Caki2 (cell line): ENCODE measurements around the gene ACOXL. TPM values are rescaled to one million over a fixed set of nuclear protein-coding genes. Genes with fewer than 3 reads are reported as not detected.
A peak's percentile ranks its signal among the peaks of the same experiment; 100 is the strongest.

Source experiments
- DNase-seq: peaks from one replicate; pipeline ENCODE4 v3.0.0-alpha.2; 2015; ENCODE audit warnings: low read depth
- in situ Hi-C: cut with HindIII; loops from 2 replicates; pipeline ENCODE4 v1.10.0; 2016; ENCODE audit warnings: low sequenced_read_pairs, low pct_unique_long_range_greater_than_20kb, mixed read lengths
- total RNA-seq: library from RNA; depleted of rRNA; stranded (reverse); fragments of >200 nt; shearing (Covaris generic); gene quantifications from 2 replicates; pipeline ENCODE4 v1.2.3, GENCODE V29; 2014; ENCODE audit warnings: low replicate concordance

ACOXL gene
- total RNA-seq, 1 experiment from 2014 or later = not detected

GRCh38 chr2:111108745-111109271, 376.4 kb downstream of the ACOXL start:
- in situ Hi-C loops = no loop called here

GRCh38 chr2:111111101-111111755, 378.9 kb downstream of the ACOXL start:
- no peak for DNase-seq
- in situ Hi-C loops = no loop called here

More at GRCh38 chr2:111108745-111109271, 376.4 kb downstream of the ACOXL start:
- DNase-seq = no peak

GRCh38 chr2:111113838-111114237, 381.5 kb downstream of the ACOXL start:
- DNase-seq = no peak
- in situ Hi-C loops = no loop called here

GRCh38 chr2:111116011-111116746, 383.8 kb downstream of the ACOXL start:
- DNase-seq = no peak
- in situ Hi-C loops = no loop called here

GRCh38 chr2:111116843-111117597, 384.6 kb downstream of the ACOXL start:
- in situ Hi-C loops = no loop called here
- DNase-seq = peak; percentile 83

- in situ Hi-C loops = no loop called here
- peak; percentile 71 for DNase-seq
Observed at GRCh38 chr2:111117598-111118480, 385.5 kb downstream of the ACOXL start.

GRCh38 chr2:111118481-111118980, 386.2 kb downstream of the ACOXL start:
- DNase-seq = no peak
- in situ Hi-C loops = no loop called here

- DNase-seq = no peak
- in situ Hi-C loops = no loop called here
Observed at GRCh38 chr2:111118981-111119821, 386.8 kb downstream of the ACOXL start.

- no peak for DNase-seq
- in situ Hi-C loops = no loop called here
Observed at GRCh38 chr2:111119822-111120252, 387.5 kb downstream of the ACOXL start.

GRCh38 chr2:111120253-111121027, 388.1 kb downstream of the ACOXL start, which contains the start of gene BCL2L11:
Gene BCL2L11, plus strand, starts transcription at chr2:111120914. Its CDS starts 2,832 bp downstream, at chr2:111123746.
- DNase-seq = peak; percentile 94
- in situ Hi-C loops = no loop called here

- no peak for DNase-seq
- in situ Hi-C loops = no loop called here
Observed at GRCh38 chr2:111121028-111121827, 388.9 kb downstream of the ACOXL start.

GRCh38 chr2:111121828-111122630, 389.7 kb downstream of the ACOXL start:
- DNase-seq = peak; percentile 93
- in situ Hi-C loops = no loop called here

- in situ Hi-C loops = no loop called here
- peak; percentile 68 for DNase-seq
Observed at GRCh38 chr2:111122631-111123421, 390.5 kb downstream of the ACOXL start.

- DNase-seq = no peak
- in situ Hi-C loops = no loop called here
Observed at GRCh38 chr2:111123751-111124150, 391.4 kb downstream of the ACOXL start.
